ENCODE results near the gene STMN1. TPM values are rescaled to one million over a fixed set of nuclear protein-coding genes. Genes with fewer than 3 reads are reported as not detected.

STMN1 gene
- total RNA-seq, 1 donor from 2014 or later: 519 TPM

Small RNA genes within 50 kb of the gene (microRNA-seq; reads per million reads assigned to microRNA genes)
- not detected for gene MIR3917

Small RNA genes within 50 kb of the gene (small RNA-seq; reads per million reads assigned to genes)
- not detected for gene AL033528.1
- gene RF00019: not detected
- gene SNRPFP2: not detected

Other genes with a start within 250 kb of the STMN1 start
- gene SELENON, start 106.2 kb downstream of the STMN1 start, total RNA-seq (ENCODE audit: low replicate concordance): 24.9 and 50.4 TPM in 2 replicates
- 20.7 and 31.2 TPM in 2 replicates for gene MTFR1L, start 86.5 kb downstream of the STMN1 start, total RNA-seq (ENCODE audit: low replicate concordance)
- 15.2 and 17.1 TPM in 2 replicates for gene AUNIP, start 47.0 kb downstream of the STMN1 start, total RNA-seq (ENCODE audit: low replicate concordance)
- 1.1 and 3.7 TPM in 2 replicates for gene PAQR7, start 30.7 kb downstream of the STMN1 start, total RNA-seq (ENCODE audit: low replicate concordance)
- 16.6 and 18.2 TPM in 2 replicates for gene PAFAH2, start 91.6 kb upstream of the STMN1 start, total RNA-seq (ENCODE audit: low replicate concordance)
- gene EXTL1, start 115.4 kb upstream of the STMN1 start, total RNA-seq (ENCODE audit: low replicate concordance): 0.95 and 2.1 TPM in 2 replicates
- gene SLC30A2, start 139.7 kb upstream of the STMN1 start, total RNA-seq (ENCODE audit: low replicate concordance): not detected in 2 replicates
- gene TRIM63, start 161.2 kb upstream of the STMN1 start, total RNA-seq (ENCODE audit: low replicate concordance): not detected in 2 replicates
- gene PDIK1L, start 205.4 kb upstream of the STMN1 start, total RNA-seq (ENCODE audit: low replicate concordance): 11.0 and 12.0 TPM in 2 replicates

All from neural progenitor cell (in vitro differentiated cells).